ENCODE results near the gene PALM.

PALM gene

DNA sequence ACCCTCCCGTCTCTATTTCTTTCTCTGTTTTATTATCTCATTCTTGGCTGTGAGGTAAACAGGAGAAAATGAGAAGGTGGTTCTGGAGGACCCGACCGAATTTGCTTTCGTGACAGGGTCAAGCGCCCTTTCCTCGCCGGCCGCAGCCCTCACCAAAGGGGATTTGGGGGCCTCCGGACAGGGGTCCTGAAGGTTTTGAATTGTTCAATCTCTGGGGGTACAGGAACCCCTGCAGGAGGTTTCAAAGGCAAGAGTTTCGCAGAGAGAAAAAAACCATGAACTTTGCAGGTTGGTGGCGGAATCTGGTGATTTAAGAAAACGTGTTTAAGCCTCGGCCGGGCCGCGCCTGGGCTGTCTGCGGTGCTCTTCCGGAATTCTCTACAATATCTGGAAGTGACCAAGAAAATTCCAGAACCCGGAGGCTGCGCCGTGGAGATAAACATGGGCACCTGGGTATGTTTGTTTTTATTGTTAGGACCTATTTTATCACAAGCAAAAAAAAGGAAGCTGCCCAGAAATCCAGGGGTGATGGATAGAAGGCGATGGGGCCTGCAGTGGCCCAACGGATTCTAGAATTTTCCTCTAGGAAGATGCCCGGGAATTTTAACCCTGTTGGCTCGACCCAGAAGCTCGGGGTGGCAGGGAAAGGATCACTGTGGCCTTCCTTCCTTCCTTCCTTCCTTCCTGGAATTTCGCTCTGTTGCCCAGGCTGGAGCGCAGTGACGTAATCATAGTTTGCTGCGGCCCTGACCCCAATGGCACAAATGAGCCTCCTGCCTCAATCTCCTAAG lies 74.3 kb downstream of the PALM start:
- TF ChIP-seq, protein P1, sequence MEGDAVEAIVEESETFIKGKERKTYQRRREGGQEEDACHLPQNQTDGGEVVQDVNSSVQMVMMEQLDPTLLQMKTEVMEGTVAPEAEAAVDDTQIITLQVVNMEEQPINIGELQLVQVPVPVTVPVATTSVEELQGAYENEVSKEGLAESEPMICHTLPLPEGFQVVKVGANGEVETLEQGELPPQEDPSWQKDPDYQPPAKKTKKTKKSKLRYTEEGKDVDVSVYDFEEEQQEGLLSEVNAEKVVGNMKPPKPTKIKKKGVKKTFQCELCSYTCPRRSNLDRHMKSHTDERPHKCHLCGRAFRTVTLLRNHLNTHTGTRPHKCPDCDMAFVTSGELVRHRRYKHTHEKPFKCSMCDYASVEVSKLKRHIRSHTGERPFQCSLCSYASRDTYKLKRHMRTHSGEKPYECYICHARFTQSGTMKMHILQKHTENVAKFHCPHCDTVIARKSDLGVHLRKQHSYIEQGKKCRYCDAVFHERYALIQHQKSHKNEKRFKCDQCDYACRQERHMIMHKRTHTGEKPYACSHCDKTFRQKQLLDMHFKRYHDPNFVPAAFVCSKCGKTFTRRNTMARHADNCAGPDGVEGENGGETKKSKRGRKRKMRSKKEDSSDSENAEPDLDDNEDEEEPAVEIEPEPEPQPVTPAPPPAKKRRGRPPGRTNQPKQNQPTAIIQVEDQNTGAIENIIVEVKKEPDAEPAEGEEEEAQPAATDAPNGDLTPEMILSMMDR (IDR thresholded peaks at IDR 0.05; ENCODE audit: low read length): no peak
- no peak for TF ChIP-seq EZH2 (IDR thresholded peaks at IDR 0.05; ENCODE audit: borderline replicate concordance, low read length)
- Histone ChIP-seq H4K20me1 (ENCODE audit: insufficient read depth, low read length) (no peaks in the 10 kb centered on the region), H3K36me3 (ENCODE audit: insufficient read depth, low read length) (no peaks in the 10 kb centered on the region), H3K79me2 (ENCODE audit: insufficient read depth, low read length) (no peaks in the 10 kb centered on the region), H3K9me3 (ENCODE audit: low read length) (no peaks in the 10 kb centered on the region), H2AFZ (ENCODE audit: low read length) (no peak overlapping the region), H3K9ac (ENCODE audit: low read length) (no peak overlapping the region), H3K27ac (ENCODE audit: low read depth, low read length, poor library complexity, severe bottlenecking) (no peak overlapping the region), H3K4me2 (ENCODE audit: low read length) (no peak overlapping the region), H3K4me3 (ENCODE audit: low read depth, low read length, poor library complexity, severe bottlenecking) (no peak overlapping the region), H3K9me2 (ENCODE audit: low read depth, low read length) (no peaks in the 10 kb centered on the region), H3K27me3 (ENCODE audit: insufficient read depth, low read length) (peaks cover 17% of the 10 kb centered on the region), H3K4me1 (ENCODE audit: insufficient read depth, low read length, severe bottlenecking) (no peaks in the 10 kb centered on the region), H3F3A (ENCODE audit: insufficient read depth, low read length) (no peaks in the 10 kb centered on the region)

DNA sequence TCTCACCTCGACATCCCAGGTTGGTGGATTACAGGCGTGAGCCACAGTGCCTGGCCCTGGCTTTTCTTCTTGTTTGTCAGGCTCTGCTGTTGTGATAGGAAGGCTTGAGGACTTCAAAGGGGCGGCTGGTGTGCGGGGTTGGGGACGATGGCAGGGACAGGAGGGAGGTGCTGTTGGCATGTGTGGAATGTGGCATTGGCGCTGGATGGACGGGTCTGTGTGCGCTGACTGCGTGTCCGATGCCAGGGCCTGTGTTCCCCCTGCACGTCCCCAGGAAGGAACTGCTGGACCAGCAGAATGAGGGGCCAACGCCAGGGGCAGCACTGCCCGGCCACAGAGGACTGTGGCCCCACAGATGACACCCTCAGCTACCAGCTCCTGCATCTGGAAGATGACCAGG lies 75.8 kb downstream of the PALM start:
- Histone ChIP-seq H3K79me2 (ENCODE audit: insufficient read depth, low read length) (no peaks in the 10 kb centered on the region), H3K9me3 (ENCODE audit: low read length) (no peaks in the 10 kb centered on the region), H3K4me3 (ENCODE audit: low read depth, low read length, poor library complexity, severe bottlenecking) (no peak overlapping the region), H2AFZ (ENCODE audit: low read length) (no peak overlapping the region), H3K4me1 (ENCODE audit: insufficient read depth, low read length, severe bottlenecking) (peaks cover 5% of the 10 kb centered on the region), H3K36me3 (ENCODE audit: insufficient read depth, low read length) (no peaks in the 10 kb centered on the region), H3K4me2 (ENCODE audit: low read length) (no peak overlapping the region), H3K9ac (ENCODE audit: low read length) (no peak overlapping the region), H3K9me2 (ENCODE audit: low read depth, low read length) (no peaks in the 10 kb centered on the region), H3F3A (ENCODE audit: insufficient read depth, low read length) (no peaks in the 10 kb centered on the region), H3K27ac (ENCODE audit: low read depth, low read length, poor library complexity, severe bottlenecking) (no peak overlapping the region), H4K20me1 (ENCODE audit: insufficient read depth, low read length) (no peaks in the 10 kb centered on the region), H3K27me3 (ENCODE audit: insufficient read depth, low read length) (peaks cover 17% of the 10 kb centered on the region)
- no peak for TF ChIP-seq EZH2 (IDR thresholded peaks at IDR 0.05; ENCODE audit: borderline replicate concordance, low read length)
- TF ChIP-seq, protein P1 (IDR thresholded peaks at IDR 0.05; ENCODE audit: low read length): no peak

DNA sequence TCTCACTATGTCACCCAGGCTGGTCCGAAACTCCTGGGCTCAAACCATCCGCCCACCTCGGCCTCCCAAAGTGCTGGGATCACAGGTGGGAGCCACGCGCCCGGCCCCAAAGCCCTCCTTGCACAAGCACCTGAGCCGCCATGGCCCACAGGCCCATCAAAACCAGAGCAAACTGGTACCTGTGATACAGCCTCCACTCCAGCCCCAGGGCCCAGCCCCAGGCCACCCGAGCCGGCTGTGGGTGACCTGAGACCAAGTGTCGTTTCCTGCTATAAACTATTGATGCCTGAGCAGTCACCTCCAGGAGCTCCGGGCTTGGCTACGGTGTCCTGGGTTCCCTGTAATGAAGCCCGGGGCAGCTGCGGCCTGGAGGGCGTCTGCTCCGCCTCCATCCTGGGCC lies 78.8 kb downstream of the PALM start:
- Histone ChIP-seq H3K27me3 (ENCODE audit: insufficient read depth, low read length) (peaks cover 14% of the 10 kb centered on the region), H4K20me1 (ENCODE audit: insufficient read depth, low read length) (no peaks in the 10 kb centered on the region), H3K4me3 (ENCODE audit: low read depth, low read length, poor library complexity, severe bottlenecking) (no peak overlapping the region), H3K9me2 (ENCODE audit: low read depth, low read length) (no peaks in the 10 kb centered on the region), H3K79me2 (ENCODE audit: insufficient read depth, low read length) (no peaks in the 10 kb centered on the region), H3K9ac (ENCODE audit: low read length) (no peak overlapping the region), H3K27ac (ENCODE audit: low read depth, low read length, poor library complexity, severe bottlenecking) (no peak overlapping the region), H2AFZ (ENCODE audit: low read length) (no peak overlapping the region), H3K9me3 (ENCODE audit: low read length) (no peaks in the 10 kb centered on the region), H3K4me2 (ENCODE audit: low read length) (no peak overlapping the region), H3F3A (ENCODE audit: insufficient read depth, low read length) (no peaks in the 10 kb centered on the region), H3K36me3 (ENCODE audit: insufficient read depth, low read length) (no peaks in the 10 kb centered on the region), H3K4me1 (ENCODE audit: insufficient read depth, low read length, severe bottlenecking) (peaks cover 5% of the 10 kb centered on the region)
- TF ChIP-seq, protein P1 (IDR thresholded peaks at IDR 0.05; ENCODE audit: low read length): no peak
- TF ChIP-seq EZH2 (IDR thresholded peaks at IDR 0.05; ENCODE audit: borderline replicate concordance, low read length): no peak

Data from OCI-LY1 (cell line).